Measurements from ENCODE around the gene AGAP1. TPM values are rescaled to one million over a fixed set of nuclear protein-coding genes. Genes with fewer than 3 reads are reported as not detected.

Gene AGAP1
- total and polyA plus RNA-seq, 2 donors (not counting 3 experiments of a cell fraction or from before 2014, with no cell fraction given): 10.2 to 20.9 TPM

GRCh38 chr2:235722869-235723268 is 229.0 kb downstream of the AGAP1 start:
- H3K9ac ChIP-seq (replicated peaks; ENCODE audit: extremely low read depth, insufficient read depth, low read length): no peak overlapping the region
- ChIA-PET POLR2A (no interaction called here), CTCF (interaction anchor here (0.7 to 2.1 kb wide), 4 partner anchors 10 to 129 kb away, joined by 3 to 9 read pairs (median 4); no protein-coding TSS in a partner anchor)
- TF ChIP-seq FOS (IDR thresholded peaks at IDR 0.05; ENCODE audit: borderline replicate concordance, insufficient read depth, low read length) (no peak), CTCF (IDR thresholded peaks at IDR 0.05; ENCODE audit: extremely low read depth in 1 of 2, insufficient read depth in 1 of 2, low read depth in 1 of 2, low read length in 2 of 2) (no peak), EZH2 (IDR thresholded peaks at IDR 0.05; ENCODE audit: borderline replicate concordance, low read depth, low read length, severe bottlenecking) (no peak), GATA2 (IDR thresholded peaks at IDR 0.05; ENCODE audit: insufficient read depth, insufficient read length, low read depth, low read length) (no peak), JUN (IDR thresholded peaks at IDR 0.05; ENCODE audit: borderline replicate concordance, insufficient read depth, insufficient read length, low read depth) (no peak), POLR2A (IDR thresholded peaks at IDR 0.05; ENCODE audit: low read depth, low read length) (no peak), MYC (IDR thresholded peaks at IDR 0.05; ENCODE audit: low read depth, low read length) (no peak), POLR2AphosphoS5 (IDR thresholded peaks at IDR 0.05; ENCODE audit: insufficient read depth, low read depth, low read length) (no peak)
- TF ChIP-seq, protein P1, sequence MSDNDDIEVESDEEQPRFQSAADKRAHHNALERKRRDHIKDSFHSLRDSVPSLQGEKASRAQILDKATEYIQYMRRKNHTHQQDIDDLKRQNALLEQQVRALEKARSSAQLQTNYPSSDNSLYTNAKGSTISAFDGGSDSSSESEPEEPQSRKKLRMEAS (IDR thresholded peaks at IDR 0.05; ENCODE audit: insufficient read depth, insufficient read length): no peak
- dilution Hi-C loops (cut with MboI; ENCODE audit: extremely low pct_ligation_motif_present, low sequenced_read_pairs): no loop called here
- no TSS peak for BruUV-seq (replicated peaks)
- FAIRE-seq (no peak), DNase-seq (ENCODE audit: low read depth, low spot score) (no peak)
- intact Hi-C loops (cut with micrococcal nuclease): no loop called here
- H3K4me3 ChIP-seq (replicated peaks in 1 of 3; ENCODE audit: insufficient read depth in 1 of 3, low read depth in 1 of 3, low read length in 3 of 3): no peak overlapping the region
- no peaks in the 10 kb centered on the region for H3K9me3 ChIP-seq (replicated peaks; ENCODE audit: control insufficient read depth, insufficient read depth, low read length)
- H4K20me1 ChIP-seq (replicated peaks; ENCODE audit: control insufficient read depth, extremely low read depth, insufficient read depth, low read length): no peaks in the 10 kb centered on the region
- no peaks in the 10 kb centered on the region for H3K27me3 ChIP-seq (ENCODE audit: control insufficient read depth in 2 of 2, insufficient read depth in 2 of 2, low read length in 2 of 2)
- no peaks in the 10 kb centered on the region for H3K79me2 ChIP-seq (ENCODE audit: control insufficient read depth, insufficient read depth, low read length)
- H3K4me2 ChIP-seq (ENCODE audit: insufficient read depth, low read length): no peak overlapping the region
- H3K9me1 ChIP-seq (replicated peaks; ENCODE audit: control insufficient read depth, extremely low read depth, insufficient read depth, low read length): no peaks in the 10 kb centered on the region
- no peak overlapping the region for H3K27ac ChIP-seq (ENCODE audit: insufficient read depth, low read depth, low read length)
- no peak overlapping the region for H2AFZ ChIP-seq (ENCODE audit: low read depth, low read length)
- no peaks in the 10 kb centered on the region for H3K4me1 ChIP-seq (ENCODE audit: control insufficient read depth, extremely low read depth, insufficient read depth, low read length)
- H3K36me3 ChIP-seq (ENCODE audit: control insufficient read depth in 2 of 2, extremely low read depth in 1 of 2, insufficient read depth in 2 of 2, low read length in 2 of 2): no peaks in the 10 kb centered on the region

Data from endothelial cell of umbilical vein (primary cell).